HCT116 (cell line): ENCODE results near the gene RGS7. TPM values are rescaled to one million over a fixed set of nuclear protein-coding genes. Genes with fewer than 3 reads are reported as not detected.

ENCODE experiments used
- ATAC-seq: fragments of 200-7000 bp; cut with Tn5 transposase; 2 replicates; pipeline ENCODE4 v1.9.1; 2020; ENCODE audit warnings: mild to moderate bottlenecking, moderate library complexity
- BruUV-seq: library from RNA; stranded (reverse); fragments of 400-500 nt; replicated peaks from 2 replicates; lab custom pipeline; 2021; lab: Mats Ljungman, UMichigan
- CTCF ChIA-PET: fragments of 300-600 bp; sonication (Branson Sonifier 250); formaldehyde crosslinking; loops from one replicate; lab custom pipeline; 2021; ENCODE audit warnings: antibody characterized with exemption; lab: Charles Lee
- POLR2A ChIA-PET: fragments of 300-600, 350-600 bp; sonication (Branson Sonifier 250); formaldehyde crosslinking; loops from one replicate; lab custom pipeline; 2021; ENCODE audit warnings: antibody characterized with exemption; lab: Charles Lee
- RAD21 ChIA-PET, 2 experiments: fragments of 300-600 bp; sonication (Branson Sonifier 250); formaldehyde crosslinking; loops; one replicate each; lab custom pipeline; 2023; ENCODE audit warnings: low total read pairs in 2 of 2; ENCODE audit not compliant: uncharacterized antibody in 2 of 2, unreplicated experiment in 2 of 2, low non-redundant PET in 1 of 2; lab: Charles Lee
- DNase-seq: peaks from one replicate; pipeline ENCODE4 v3.0.0-alpha.2; 2010; ENCODE audit warnings: low read depth, low spot score
- H2AFZ ChIP-seq: fragments of 200-600 bp; shearing (Covaris generic), sonication (generic); 2 replicates; pipeline ENCODE4 v1.6.1; 2017; ENCODE audit warnings: low read depth, mixed run types, mixed read lengths, antibody characterized with exemption, low read length; ENCODE audit not compliant: poor library complexity, severe bottlenecking
- H3K27ac ChIP-seq: 2 replicates; pipeline ENCODE4 v1.5.1; 2012; ENCODE audit warnings: low read depth, low read length
- H3K27me3 ChIP-seq: fragments of 200-600 bp; sonication (generic); 2 replicates; pipeline ENCODE4 v1.6.1; 2016; ENCODE audit warnings: mixed run types, low read length, mixed read lengths; ENCODE audit not compliant: insufficient read depth
- H3K36me3 ChIP-seq, 2 experiments: fragments of 200-500 bp in 1 of 2; fragments of 200-600 bp in 1 of 2; sonication (Bioruptor generic) in 1 of 2; sonication (generic) in 1 of 2; 2 replicates each; pipeline versions ENCODE4 v1.5.1 to v1.6.1; 2014 to 2016; ENCODE audit warnings: low read length in 2 of 2, inconsistent platforms in 1 of 2, mixed read lengths in 1 of 2, mixed run types in 1 of 2; ENCODE audit not compliant: insufficient read depth in 2 of 2, control insufficient read depth in 1 of 2
- H3K4me1 ChIP-seq, 2 experiments: fragments of 200-600 bp in 1 of 2; sonication (generic) in 1 of 2; 2 replicates each; pipeline versions ENCODE4 v1.5.1 to v1.6.1; 2012 to 2017; ENCODE audit warnings: low read length in 2 of 2, inconsistent platforms in 1 of 2, mild to moderate bottlenecking in 1 of 2, mixed read lengths in 1 of 2, mixed run types in 1 of 2, moderate library complexity in 1 of 2; ENCODE audit not compliant: insufficient read depth in 2 of 2, control insufficient read depth in 1 of 2
- H3K4me2 ChIP-seq: fragments of 200-600 bp; sonication (generic); 2 replicates; pipeline ENCODE4 v1.6.1; 2017; ENCODE audit warnings: mixed run types, low read length, mixed read lengths
- H3K4me3 ChIP-seq, 2 experiments: fragments of 200-600 bp in 1 of 2; sonication (generic) in 1 of 2; replicated peaks in 1 of 2; 2 replicates each; pipeline ENCODE4 v1.5.1; 2011 to 2016; ENCODE audit warnings: low read length in 2 of 2, control low read depth in 1 of 2, low read depth in 1 of 2, mild to moderate bottlenecking in 1 of 2, mixed read lengths in 1 of 2, mixed run types in 1 of 2
- H3K79me2 ChIP-seq: fragments of 200-600 bp; sonication (generic); 2 replicates; pipeline ENCODE4 v1.6.1; 2017; ENCODE audit warnings: mild to moderate bottlenecking, mixed run types, low read length, moderate library complexity, mixed read lengths; ENCODE audit not compliant: insufficient read depth
- H3K9ac ChIP-seq: fragments of 200-600 bp; sonication (generic); 2 replicates; pipeline ENCODE4 v1.6.1; 2016; ENCODE audit warnings: low read length, mixed read lengths
- H3K9me2 ChIP-seq: fragments of 200-600 bp; sonication (generic), shearing (Covaris generic); 2 replicates; pipeline ENCODE4 v1.6.1; 2017; ENCODE audit warnings: mixed run types, mild to moderate bottlenecking, moderate library complexity; ENCODE audit not compliant: insufficient read depth
- H3K9me3 ChIP-seq, 2 experiments: fragments of 200-500 bp in 1 of 2; fragments of 200-600 bp in 1 of 2; sonication (Bioruptor generic) in 1 of 2; sonication (generic) in 1 of 2; 2 replicates each; pipeline ENCODE4 v1.6.1; 2014 to 2017; ENCODE audit warnings: low read length in 2 of 2, mixed read lengths in 2 of 2, inconsistent platforms in 1 of 2, low read depth in 1 of 2, mild to moderate bottlenecking in 1 of 2, mixed run types in 1 of 2, moderate library complexity in 1 of 2; ENCODE audit not compliant: control insufficient read depth in 1 of 2, insufficient read depth in 1 of 2
- H4K20me1 ChIP-seq: fragments of 200-600 bp; sonication (generic), shearing (Covaris generic); 2 replicates; pipeline ENCODE4 v1.6.1; 2017; ENCODE audit warnings: mixed run types, mild to moderate bottlenecking, moderate library complexity; ENCODE audit not compliant: insufficient read depth
- FOSL1 ChIP-seq: IDR thresholded peaks from 2 replicates; pipeline ENCODE4 v1.6.1; 2012; ENCODE audit warnings: low read depth
- JUND ChIP-seq: IDR thresholded peaks from 2 replicates; pipeline ENCODE4 v1.6.1; 2012
- SRF ChIP-seq: IDR thresholded peaks from 2 replicates; pipeline ENCODE4 v1.6.1; 2012; ENCODE audit warnings: low read depth
- intact Hi-C: fragments of 100-400 bp; cut with micrococcal nuclease; formaldehyde crosslinking; loops from 2 replicates; pipeline ENCODE4 v1.10.0; 2022
- total RNA-seq: library from RNA; stranded (reverse); gene quantifications from one replicate; pipeline ENCODE4 v1.2.1, GENCODE V29; 2021; ENCODE audit not compliant: unreplicated experiment
- TF ChIP-seq, protein P1 (sequence below), 3 experiments: fragments of 200-600 bp in 1 of 3; sonication (generic) in 1 of 3; IDR thresholded peaks in 2 of 3; conservative IDR thresholded peaks in 1 of 3; 2 replicates each; pipeline ENCODE4 v1.5.1; 2012 to 2017; ENCODE audit warnings: low read depth in 2 of 3, low read length in 2 of 3, antibody characterized with exemption in 1 of 3, borderline replicate concordance in 1 of 3, control low read depth in 1 of 3, mild to moderate bottlenecking in 1 of 3, mixed read lengths in 1 of 3, mixed run types in 1 of 3, moderate library complexity in 1 of 3; ENCODE audit not compliant: insufficient read depth in 1 of 3
- TF ChIP-seq, protein P2 (sequence below): IDR thresholded peaks from 2 replicates; pipeline ENCODE4 v1.6.1; 2012

The RGS7 gene
- total RNA-seq, 1 experiment from 2014 or later, result not detected

DNA sequence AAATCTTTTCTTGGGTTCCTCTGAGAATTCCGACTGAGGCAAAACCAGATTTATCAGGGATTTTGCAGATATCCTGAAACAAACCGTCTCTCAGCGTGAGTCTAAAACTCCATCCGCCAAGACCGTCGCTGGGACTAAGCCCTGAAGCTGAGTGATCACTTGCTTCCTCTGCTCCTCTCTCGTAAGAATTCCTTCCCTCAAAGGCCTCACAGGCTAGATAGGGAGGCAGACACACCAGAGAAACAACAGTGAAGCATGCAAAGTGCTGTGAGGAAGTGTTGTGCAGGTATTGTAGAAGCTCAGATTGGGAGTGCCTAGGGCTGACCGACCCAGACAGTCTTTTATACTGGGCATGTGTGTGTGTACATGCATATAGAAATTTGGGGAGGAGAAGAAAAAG, 119.1 kb downstream of the RGS7 start:
- BruUV-seq, result no TSS peak
- Histone ChIP-seq H3K79me2 (no peaks in the 10 kb centered on the region), H3K4me3 (no peak overlapping the region), H3K4me2 (no peak overlapping the region), H3K36me3 (no peaks in the 10 kb centered on the region), H3K9ac (no peak overlapping the region), H2AFZ (no peak overlapping the region), H4K20me1 (no peaks in the 10 kb centered on the region), H3K27ac (no peak overlapping the region), H3K27me3 (no peaks in the 10 kb centered on the region), H3K9me2 (no peaks in the 10 kb centered on the region), H3K9me3 (peaks cover 0 to 3% of the 10 kb centered on the region in 2 experiments; a peak in 1 of 4 replicates), H3K4me1 (no peaks in the 10 kb centered on the region)
- ChIA-PET RAD21 (no interaction called here), POLR2A (no interaction called here), CTCF (no interaction called here)
- no peak for DNase-seq
- TF ChIP-seq, protein P1, sequence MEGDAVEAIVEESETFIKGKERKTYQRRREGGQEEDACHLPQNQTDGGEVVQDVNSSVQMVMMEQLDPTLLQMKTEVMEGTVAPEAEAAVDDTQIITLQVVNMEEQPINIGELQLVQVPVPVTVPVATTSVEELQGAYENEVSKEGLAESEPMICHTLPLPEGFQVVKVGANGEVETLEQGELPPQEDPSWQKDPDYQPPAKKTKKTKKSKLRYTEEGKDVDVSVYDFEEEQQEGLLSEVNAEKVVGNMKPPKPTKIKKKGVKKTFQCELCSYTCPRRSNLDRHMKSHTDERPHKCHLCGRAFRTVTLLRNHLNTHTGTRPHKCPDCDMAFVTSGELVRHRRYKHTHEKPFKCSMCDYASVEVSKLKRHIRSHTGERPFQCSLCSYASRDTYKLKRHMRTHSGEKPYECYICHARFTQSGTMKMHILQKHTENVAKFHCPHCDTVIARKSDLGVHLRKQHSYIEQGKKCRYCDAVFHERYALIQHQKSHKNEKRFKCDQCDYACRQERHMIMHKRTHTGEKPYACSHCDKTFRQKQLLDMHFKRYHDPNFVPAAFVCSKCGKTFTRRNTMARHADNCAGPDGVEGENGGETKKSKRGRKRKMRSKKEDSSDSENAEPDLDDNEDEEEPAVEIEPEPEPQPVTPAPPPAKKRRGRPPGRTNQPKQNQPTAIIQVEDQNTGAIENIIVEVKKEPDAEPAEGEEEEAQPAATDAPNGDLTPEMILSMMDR (IDR thresholded peaks at IDR 0.05 in 2 of 3, conservative IDR thresholded peaks at IDR 0.05 in 1 of 3; ENCODE audit: borderline replicate concordance in 1 of 3, insufficient read depth in 1 of 3, low read depth in 2 of 3, low read length in 2 of 3), result no peak
- intact Hi-C loops, result no loop called here
- no peak for ATAC-seq

DNA sequence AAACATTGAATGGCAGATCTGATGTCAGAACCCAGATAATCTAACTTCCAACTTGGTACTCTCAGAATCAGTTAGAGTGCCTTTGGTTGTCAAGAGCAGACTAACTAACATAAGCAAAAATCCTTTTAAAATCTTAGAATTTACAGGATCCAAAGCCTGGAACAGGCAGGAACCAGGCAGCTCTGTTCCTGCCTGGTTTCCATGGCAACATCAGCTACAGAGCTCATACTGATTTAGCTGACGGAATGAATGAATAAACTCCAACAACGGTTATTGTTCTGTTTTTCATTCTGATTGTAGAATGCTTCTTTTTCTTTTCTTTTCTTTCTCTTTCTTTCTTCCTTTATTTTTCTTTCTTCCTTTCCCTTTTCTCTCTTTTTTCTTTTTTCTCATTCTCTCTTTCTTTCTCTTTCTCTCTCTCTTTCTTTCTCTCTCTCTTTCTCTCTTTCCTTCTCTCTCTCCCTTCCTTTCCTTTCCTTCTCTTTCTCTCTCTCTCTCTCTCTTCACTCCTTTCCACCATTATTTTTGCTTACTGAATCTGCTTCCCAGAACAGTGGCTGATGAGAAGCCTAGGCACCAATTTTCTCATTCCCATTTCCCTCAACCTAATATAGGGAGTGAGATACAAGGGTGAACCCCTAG, 121.6 kb downstream of the RGS7 start:
- TF ChIP-seq, protein P2, sequence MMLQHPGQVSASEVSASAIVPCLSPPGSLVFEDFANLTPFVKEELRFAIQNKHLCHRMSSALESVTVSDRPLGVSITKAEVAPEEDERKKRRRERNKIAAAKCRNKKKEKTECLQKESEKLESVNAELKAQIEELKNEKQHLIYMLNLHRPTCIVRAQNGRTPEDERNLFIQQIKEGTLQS, result no peak
- TF ChIP-seq SRF (no peak), FOSL1 (no peak), JUND (no peak)
- Histone ChIP-seq H3K27ac (no peak overlapping the region), H3K9me2 (no peaks in the 10 kb centered on the region), H4K20me1 (no peaks in the 10 kb centered on the region), H3K79me2 (no peaks in the 10 kb centered on the region), H3K4me3 (no peak overlapping the region), H3K9me3 (peaks cover 0 to 3% of the 10 kb centered on the region in 2 experiments; a peak in 1 of 4 replicates), H2AFZ (no peak overlapping the region), H3K4me1 (no peaks in the 10 kb centered on the region), H3K4me2 (no peak overlapping the region), H3K9ac (no peak overlapping the region), H3K27me3 (no peaks in the 10 kb centered on the region), H3K36me3 (no peaks in the 10 kb centered on the region)
- ATAC-seq, result no peak
- POLR2A ChIA-PET, result no interaction called here
- RAD21 ChIA-PET, result no interaction called here
- BruUV-seq, result no TSS peak
- CTCF ChIA-PET, result no interaction called here
- DNase-seq, result no peak
- intact Hi-C loops, result no loop called here
